HEK293T (cell line): ENCODE data around the gene SAMSN1.

Experiments
- CTCF ChIA-PET: fragments of 350-600 bp; formaldehyde crosslinking; extraction: SDS; loops from one replicate; lab custom pipeline; 2021; ENCODE audit warnings: antibody characterized with exemption, inconsistent platforms; lab: Yijun Ruan, JAX
- POLR2A ChIA-PET: fragments of 350-600 bp; formaldehyde crosslinking; extraction: SDS; loops from one replicate; lab custom pipeline; 2020; ENCODE audit warnings: antibody characterized with exemption, inconsistent platforms; lab: Yijun Ruan, JAX
- DNase-seq: peaks from one replicate; pipeline ENCODE4 v3.0.0; 2012; ENCODE audit warnings: mixed read lengths; ENCODE audit errors: extremely low spot score
- ARNT ChIP-seq: fragments of 450-650 bp; IDR thresholded peaks from 2 replicates; pipeline ENCODE4 v1.6.1; 2017; ENCODE audit warnings: mild to moderate bottlenecking
- BHLHE40 ChIP-seq: fragments of 450-650 bp; IDR thresholded peaks from 2 replicates; pipeline ENCODE4 v1.6.1; 2016; ENCODE audit warnings: mild to moderate bottlenecking, moderate library complexity, borderline replicate concordance
- CTBP1 ChIP-seq: fragments of 450-650 bp; IDR thresholded peaks from 2 replicates; pipeline ENCODE4 v1.6.1; 2016; ENCODE audit warnings: borderline replicate concordance
- ELF4 ChIP-seq: fragments of 450-650 bp; IDR thresholded peaks from 2 replicates; pipeline ENCODE4 v1.6.1; 2017; ENCODE audit warnings: antibody characterized with exemption
- FOXA1 ChIP-seq: fragments of 450-650 bp; IDR thresholded peaks from 2 replicates; pipeline ENCODE4 v1.6.1; 2016; ENCODE audit warnings: mild to moderate bottlenecking
- FOXK2 ChIP-seq: fragments of 450-650 bp; IDR thresholded peaks from 2 replicates; pipeline ENCODE4 v1.6.1; 2016; ENCODE audit warnings: mild to moderate bottlenecking
- FOXM1 ChIP-seq: fragments of 450-650 bp; IDR thresholded peaks from 2 replicates; pipeline ENCODE4 v1.6.1; 2017; ENCODE audit warnings: mild to moderate bottlenecking, borderline replicate concordance
- HDGF ChIP-seq: fragments of 450-650 bp; IDR thresholded peaks from 2 replicates; pipeline ENCODE4 v1.6.1; 2017; ENCODE audit warnings: antibody characterized with exemption, borderline replicate concordance
- L3MBTL2 ChIP-seq: fragments of 450-650 bp; conservative IDR thresholded peaks from 2 replicates; pipeline ENCODE4 v1.6.1; 2016; ENCODE audit warnings: mild to moderate bottlenecking
- LEF1 ChIP-seq: fragments of 450-650 bp; IDR thresholded peaks from 2 replicates; pipeline ENCODE4 v1.6.1; 2017; ENCODE audit warnings: mild to moderate bottlenecking, borderline replicate concordance
- NFRKB ChIP-seq: fragments of 450-650 bp; IDR thresholded peaks from 2 replicates; pipeline ENCODE4 v1.6.1; 2016; ENCODE audit warnings: mild to moderate bottlenecking, moderate library complexity
- SP1 ChIP-seq: fragments of 450-650 bp; IDR thresholded peaks from 2 replicates; pipeline ENCODE4 v1.6.1; 2017
- SUZ12 ChIP-seq: fragments of 450-650 bp; IDR thresholded peaks from 2 replicates; pipeline ENCODE4 v1.6.1; 2016; ENCODE audit warnings: mild to moderate bottlenecking
- TARDBP ChIP-seq: fragments of 450-650 bp; IDR thresholded peaks from 2 replicates; pipeline ENCODE4 v1.6.1; 2016
- ZNF384 ChIP-seq: fragments of 450-650 bp; IDR thresholded peaks from 2 replicates; pipeline ENCODE4 v1.6.1; 2016
- TF ChIP-seq, protein P1 (sequence below): fragments of 450-650 bp; IDR thresholded peaks from 2 replicates; pipeline ENCODE4 v1.6.1; 2016

The SAMSN1 gene

DNA sequence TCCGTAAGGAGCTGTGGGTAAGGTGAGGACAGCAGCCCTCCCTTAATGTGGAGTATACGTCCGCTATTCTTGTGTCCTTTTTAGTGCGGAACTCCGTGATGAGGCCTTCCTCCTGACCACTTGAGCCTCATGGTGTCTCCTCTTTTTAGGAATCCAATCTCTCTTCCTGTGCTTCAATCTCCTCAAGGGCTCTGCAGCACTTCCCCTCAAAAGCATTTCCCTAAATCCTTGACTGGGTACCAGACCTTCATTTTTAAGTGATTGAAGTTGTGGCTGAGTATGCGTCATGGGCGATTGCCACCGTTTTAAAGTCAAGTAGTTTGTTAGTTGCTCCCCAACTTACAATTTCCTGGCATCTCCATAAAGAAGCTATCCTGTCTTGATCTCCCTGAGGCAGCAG is 62.8 kb downstream of the SAMSN1 start:
- DNase-seq = no peak
- POLR2A ChIA-PET = no interaction called here
- TF ChIP-seq TARDBP (no peak), BHLHE40 (no peak), ARNT (no peak), FOXM1 (no peak), FOXA1 (no peak), SUZ12 (no peak), ELF4 (no peak), FOXK2 (no peak), HDGF (no peak), L3MBTL2 (no peak), NFRKB (no peak), CTBP1 (no peak), LEF1 (no peak), ZNF384 (no peak), SP1 (no peak)
- TF ChIP-seq, protein P1, sequence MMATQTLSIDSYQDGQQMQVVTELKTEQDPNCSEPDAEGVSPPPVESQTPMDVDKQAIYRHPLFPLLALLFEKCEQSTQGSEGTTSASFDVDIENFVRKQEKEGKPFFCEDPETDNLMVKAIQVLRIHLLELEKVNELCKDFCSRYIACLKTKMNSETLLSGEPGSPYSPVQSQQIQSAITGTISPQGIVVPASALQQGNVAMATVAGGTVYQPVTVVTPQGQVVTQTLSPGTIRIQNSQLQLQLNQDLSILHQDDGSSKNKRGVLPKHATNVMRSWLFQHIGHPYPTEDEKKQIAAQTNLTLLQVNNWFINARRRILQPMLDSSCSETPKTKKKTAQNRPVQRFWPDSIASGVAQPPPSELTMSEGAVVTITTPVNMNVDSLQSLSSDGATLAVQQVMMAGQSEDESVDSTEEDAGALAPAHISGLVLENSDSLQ = no peak
- CTCF ChIA-PET = no interaction called here

DNA sequence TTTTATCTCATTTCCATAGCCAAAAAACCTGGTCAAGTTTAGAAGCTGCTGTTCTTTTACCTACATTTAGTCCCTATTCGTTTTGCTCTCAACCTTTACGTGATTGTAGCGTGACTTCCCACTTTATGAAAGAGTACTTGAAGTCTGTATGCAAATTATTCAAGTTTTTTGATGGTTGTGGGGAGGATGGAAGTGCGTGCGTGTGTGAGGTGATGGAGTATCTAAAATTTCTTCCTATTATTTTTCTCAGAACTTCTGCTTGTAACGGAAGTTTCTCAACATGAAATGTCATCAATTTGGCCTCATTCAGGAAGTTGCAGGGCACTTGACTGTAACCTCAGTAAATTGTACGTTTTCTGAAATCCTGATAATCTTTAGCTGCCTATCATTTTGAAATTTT is 64.0 kb downstream of the SAMSN1 start:
- DNase-seq = no peak
- TF ChIP-seq FOXK2 = no peak
- TF ChIP-seq L3MBTL2 = no peak
- no peak for TF ChIP-seq CTBP1
- TF ChIP-seq SUZ12 = no peak
- no peak for TF ChIP-seq FOXA1
- no peak for TF ChIP-seq HDGF
- TF ChIP-seq, protein P1 = no peak
- CTCF ChIA-PET = no interaction called here
- POLR2A ChIA-PET = no interaction called here

DNA sequence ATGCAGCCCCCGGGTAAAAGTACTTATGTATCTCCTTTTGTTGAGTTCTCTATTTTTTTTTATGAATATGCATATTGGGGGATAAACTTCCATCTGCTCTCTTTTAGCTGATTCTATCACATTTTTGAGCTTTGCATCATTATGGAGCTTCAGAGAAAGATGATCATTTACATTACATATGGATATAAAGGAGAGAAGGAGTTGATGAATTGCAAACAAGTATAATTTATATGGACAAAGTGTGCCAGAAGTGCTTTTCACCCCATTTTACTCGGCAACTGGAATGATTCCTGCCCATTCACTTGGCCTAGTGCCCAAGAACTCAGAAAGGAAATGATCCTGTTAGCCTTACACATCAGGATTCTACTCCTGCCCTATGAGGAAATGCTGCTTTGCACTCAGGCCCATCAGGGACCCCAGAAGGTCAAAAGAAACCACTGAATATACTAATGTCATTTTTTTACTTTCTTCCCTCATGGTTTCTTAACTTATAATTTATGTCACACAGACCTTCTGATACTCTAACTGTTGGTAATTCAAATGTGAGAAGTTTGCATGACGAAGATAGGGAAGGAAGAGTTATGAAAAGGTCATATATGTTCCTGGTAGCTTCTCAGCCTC is 65.6 kb downstream of the SAMSN1 start:
- no peak for DNase-seq
- POLR2A ChIA-PET = no interaction called here
- TF ChIP-seq SP1 = no peak
- no peak for TF ChIP-seq L3MBTL2
- no peak for TF ChIP-seq FOXM1
- no peak for TF ChIP-seq TARDBP
- TF ChIP-seq ARNT = no peak
- no peak for TF ChIP-seq FOXA1
- TF ChIP-seq ELF4 = no peak
- no peak for TF ChIP-seq NFRKB
- TF ChIP-seq FOXK2 = no peak
- TF ChIP-seq, protein P1 = no peak
- no peak for TF ChIP-seq SUZ12
- TF ChIP-seq BHLHE40 = no peak
- TF ChIP-seq LEF1 = no peak
- TF ChIP-seq HDGF = no peak
- TF ChIP-seq ZNF384 = no peak
- TF ChIP-seq CTBP1 = no peak
- CTCF ChIA-PET = no interaction called here

DNA sequence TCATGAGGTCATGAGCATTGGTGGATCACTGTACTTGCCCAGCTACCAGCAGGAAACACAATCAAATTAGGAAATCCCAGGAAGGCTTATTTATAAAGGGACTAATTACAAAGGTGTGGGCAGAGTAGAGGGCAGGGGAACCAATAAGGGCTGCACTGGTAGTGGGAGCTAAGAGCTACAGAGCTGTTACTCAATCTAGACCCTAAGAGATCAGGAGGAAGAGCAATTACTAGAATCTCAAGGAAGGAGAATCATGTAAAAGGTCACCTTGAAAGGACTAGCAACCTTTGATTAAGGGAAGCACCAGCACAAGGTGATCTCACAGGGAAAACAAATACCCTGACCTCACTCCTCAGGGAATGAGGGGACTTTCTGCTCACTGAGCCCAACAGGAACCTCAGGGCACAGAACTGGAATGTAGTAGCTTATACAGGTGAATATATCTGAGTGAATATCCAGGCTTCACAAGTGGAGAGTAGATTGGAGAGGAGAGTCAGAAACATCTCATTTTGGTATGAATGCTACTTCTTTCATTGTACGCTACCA is 66.8 kb downstream of the SAMSN1 start:
- ChIA-PET CTCF (no interaction called here), POLR2A (no interaction called here)
- no peak for DNase-seq

DNA sequence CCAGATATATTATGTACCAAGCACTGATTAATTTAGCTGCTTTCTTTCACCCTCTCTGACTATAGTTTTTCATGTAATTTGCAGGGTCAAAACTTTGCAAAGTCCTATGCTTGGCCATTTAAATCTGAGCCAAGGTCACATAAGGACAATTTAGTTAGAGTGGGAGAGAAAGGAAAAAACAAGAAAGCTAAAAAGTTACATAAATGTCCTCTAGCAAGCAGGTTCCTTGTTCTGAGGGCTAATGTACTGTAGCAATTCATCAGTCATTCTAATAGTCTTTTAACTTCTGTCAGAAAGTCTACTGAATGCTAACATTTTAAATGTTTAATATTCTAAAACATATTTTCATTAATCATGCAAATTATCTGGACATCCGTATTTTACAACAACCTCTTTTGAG is 68.3 kb downstream of the SAMSN1 start:
- POLR2A ChIA-PET = no interaction called here
- TF ChIP-seq FOXK2 (no peak), SP1 (no peak), L3MBTL2 (no peak), LEF1 (no peak), TARDBP (no peak), ARNT (no peak)
- TF ChIP-seq, protein P1 = no peak
- CTCF ChIA-PET = no interaction called here
- no peak for DNase-seq

More for the DNA sequence above, 66.8 kb downstream of the SAMSN1 start:
- TF ChIP-seq BHLHE40 = no peak
- TF ChIP-seq NFRKB = no peak
- no peak for TF ChIP-seq HDGF
- no peak for TF ChIP-seq L3MBTL2
- TF ChIP-seq CTBP1 = no peak
- no peak for TF ChIP-seq LEF1
- TF ChIP-seq TARDBP = no peak
- no peak for TF ChIP-seq FOXA1
- TF ChIP-seq ELF4 = no peak

DNA sequence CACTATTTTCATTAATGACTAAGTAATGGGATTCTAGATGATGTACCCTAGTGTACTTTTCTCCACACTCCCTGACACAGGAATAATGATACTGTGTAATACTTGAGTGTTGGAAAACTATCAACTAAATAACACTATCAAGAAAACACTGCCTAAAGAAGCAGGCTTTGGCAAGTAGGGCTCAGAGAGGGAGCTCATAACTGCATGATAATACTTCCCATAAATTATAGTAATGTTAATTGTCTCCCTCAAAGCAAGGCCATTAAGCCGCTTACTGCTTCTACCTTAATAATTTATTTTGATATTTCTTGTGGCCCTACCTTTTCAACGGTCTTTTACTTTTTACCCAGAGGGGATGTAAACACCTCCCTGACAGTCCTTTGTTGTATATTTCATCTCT is 69.0 kb downstream of the SAMSN1 start:
- no peak for DNase-seq
- CTCF ChIA-PET = no interaction called here
- TF ChIP-seq ARNT (no peak), SUZ12 (no peak), ELF4 (no peak), NFRKB (no peak), TARDBP (no peak), SP1 (no peak), CTBP1 (no peak), L3MBTL2 (no peak), LEF1 (no peak), FOXA1 (no peak)
- TF ChIP-seq, protein P1 = no peak
- POLR2A ChIA-PET = no interaction called here
